Suprapubic skin (tissue), 4 donors: Measurements from ENCODE around the gene CHST15.

Source experiments
- CTCF ChIP-seq, 2 donors: fragments of 200-600 bp in 1 of 2; fragments of 450-650 bp in 1 of 2; sonication (generic) in 1 of 2; IDR thresholded peaks; one replicate each; pipeline ENCODE4 v1.5.1; 2016 to 2019; ENCODE audit warnings: antibody characterized with exemption in 2 of 2, mild to moderate bottlenecking in 1 of 2, moderate library complexity in 1 of 2
- EP300 ChIP-seq: sonication (generic); formaldehyde crosslinking; IDR thresholded peaks from one replicate; pipeline ENCODE4 v1.6.1; 2017; ENCODE audit warnings: antibody characterized with exemption
- POLR2AphosphoS5 ChIP-seq, 3 donors: sonication (generic); formaldehyde crosslinking; IDR thresholded peaks; one replicate each; pipeline ENCODE4 v1.6.1; 2017; ENCODE audit warnings: antibody characterized with exemption in 3 of 3

GRCh38 chr10:124120410-124121061, 27.1 kb upstream of the CHST15 start:
- TF ChIP-seq CTCF (IDR thresholded peaks at IDR 0.05) (no peak), POLR2AphosphoS5 (IDR thresholded peaks at IDR 0.05) (no peak), EP300 (no peak)
